Measurements from ENCODE around the gene PRG3. TPM values are rescaled to one million over a fixed set of nuclear protein-coding genes. Genes with fewer than 3 reads are reported as not detected.

PRG3 gene
- polyA plus RNA-seq, 3 donors, result not detected

DNA sequence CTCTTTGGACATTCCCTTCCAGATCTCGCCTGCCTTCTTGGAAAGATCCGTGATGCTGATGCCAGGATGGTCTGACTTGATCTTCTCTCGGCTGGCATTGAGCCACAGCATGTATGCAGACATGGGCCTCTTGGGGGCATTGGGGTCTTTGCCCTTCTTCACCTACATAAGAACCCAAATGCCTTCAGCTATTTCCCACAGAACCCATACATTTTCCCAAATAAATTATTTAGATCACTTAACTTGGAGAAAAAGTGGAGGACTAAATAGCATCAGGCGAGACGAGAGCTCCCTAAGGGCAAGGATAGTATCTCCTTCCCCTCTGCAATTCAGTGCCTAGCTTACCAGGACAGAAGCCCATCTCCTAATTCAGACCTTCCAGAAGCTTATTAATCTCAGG lies 53.2 kb downstream of the PRG3 start:
- peaks cover 0 to 5% (median 1%) of the 10 kb centered on the region in 3 donors for H3K27me3 Mint-ChIP-seq (ENCODE audit: low read depth in 3 of 3)
- peaks cover 16% of the 10 kb centered on the region for H3K4me1 Mint-ChIP-seq
- TF ChIP-seq, protein P1, sequence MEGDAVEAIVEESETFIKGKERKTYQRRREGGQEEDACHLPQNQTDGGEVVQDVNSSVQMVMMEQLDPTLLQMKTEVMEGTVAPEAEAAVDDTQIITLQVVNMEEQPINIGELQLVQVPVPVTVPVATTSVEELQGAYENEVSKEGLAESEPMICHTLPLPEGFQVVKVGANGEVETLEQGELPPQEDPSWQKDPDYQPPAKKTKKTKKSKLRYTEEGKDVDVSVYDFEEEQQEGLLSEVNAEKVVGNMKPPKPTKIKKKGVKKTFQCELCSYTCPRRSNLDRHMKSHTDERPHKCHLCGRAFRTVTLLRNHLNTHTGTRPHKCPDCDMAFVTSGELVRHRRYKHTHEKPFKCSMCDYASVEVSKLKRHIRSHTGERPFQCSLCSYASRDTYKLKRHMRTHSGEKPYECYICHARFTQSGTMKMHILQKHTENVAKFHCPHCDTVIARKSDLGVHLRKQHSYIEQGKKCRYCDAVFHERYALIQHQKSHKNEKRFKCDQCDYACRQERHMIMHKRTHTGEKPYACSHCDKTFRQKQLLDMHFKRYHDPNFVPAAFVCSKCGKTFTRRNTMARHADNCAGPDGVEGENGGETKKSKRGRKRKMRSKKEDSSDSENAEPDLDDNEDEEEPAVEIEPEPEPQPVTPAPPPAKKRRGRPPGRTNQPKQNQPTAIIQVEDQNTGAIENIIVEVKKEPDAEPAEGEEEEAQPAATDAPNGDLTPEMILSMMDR (IDR thresholded peaks at IDR 0.05), result no peak

More for the DNA sequence above, 53.2 kb downstream of the PRG3 start:
- no peak overlapping the region for H3K4me3 Mint-ChIP-seq
- no peak overlapping the region for H3K27ac Mint-ChIP-seq
- Histone ChIP-seq H2AFZ (ENCODE audit: insufficient read depth, low read depth, low read length, poor library complexity, severe bottlenecking) (no peak overlapping the region), H3K36me3 (replicated peaks in 1 of 2; ENCODE audit: control insufficient read depth in 1 of 2, insufficient read depth in 2 of 2, low read length in 2 of 2) (peaks cover 54 to 65% of the 10 kb centered on the region in 2 donors), H3K4me1 (ENCODE audit: control insufficient read depth in 1 of 2, insufficient read depth in 2 of 2, low read length in 2 of 2) (peaks cover 16 to 19% of the 10 kb centered on the region in 2 donors), H3K4me3 (replicated peaks in 1 of 3; ENCODE audit: low read depth in 2 of 3, low read length in 3 of 3) (no peak overlapping the region), H4K20me1 (ENCODE audit: insufficient read depth, low read length) (no peaks in the 10 kb centered on the region), H3K27ac (ENCODE audit: low read depth in 1 of 2, low read length in 2 of 2) (no peak overlapping the region), H3K4me2 (replicated peaks; ENCODE audit: extremely low read depth, low read length, poor library complexity, severe bottlenecking) (no peak overlapping the region), H3K9ac (ENCODE audit: insufficient read depth, low read length, poor library complexity, severe bottlenecking) (no peak overlapping the region), H3K27me3 (ENCODE audit: control insufficient read depth in 2 of 2, insufficient read depth in 2 of 2, low read length in 2 of 2) (no peaks in the 10 kb centered on the region), H3K79me2 (ENCODE audit: insufficient read depth, low read length) (peaks cover 5% of the 10 kb centered on the region), H3K9me3 (replicated peaks in 1 of 2; ENCODE audit: control insufficient read depth in 1 of 2, insufficient read depth in 1 of 2, low read length in 2 of 2) (no peaks in the 10 kb centered on the region)
- no peak for DNase-seq
- peaks cover 62 to 68% of the 10 kb centered on the region in 2 donors for H3K36me3 Mint-ChIP-seq
- H3K9me3 Mint-ChIP-seq, result no peaks in the 10 kb centered on the region
- intact Hi-C loops (cut with micrococcal nuclease), result no loop called here
- 100% methylated on average over 3 of the region's 5 CpGs for WGBS (ENCODE audit: insufficient coverage)

Other genes starting within 250 kb of the PRG3 start
- gene LRRC55, start 199.2 kb downstream of the PRG3 start, polyA plus RNA-seq, result not detected
- not detected for gene APLNR, start 143.9 kb downstream of the PRG3 start, polyA plus RNA-seq
- 1 to 10 TPM in 1 of 3 donors, under 1 TPM in 2; 0.29 to 1.2 (median 0.50) TPM for gene TNKS1BP1, start 56.2 kb downstream of the PRG3 start, polyA plus RNA-seq
- 10 to 100 TPM in 2 of 3 donors, 1 to 10 TPM in 1; 9.8 to 34.7 (median 14.7) TPM for gene SSRP1, start 45.3 kb downstream of the PRG3 start, polyA plus RNA-seq
- gene P2RX3, start 42.8 kb downstream of the PRG3 start, polyA plus RNA-seq, result not detected
- 1 to 10 TPM in 1 of 3 donors, not detected in 2; 1.1 TPM for gene PRG2, start 9.5 kb upstream of the PRG3 start, polyA plus RNA-seq
- 100 to 1,000 TPM in 2 of 3 donors, 10 to 100 TPM in 1; 82.4 to 116 (median 109) TPM for gene SLC43A3, start 46.0 kb upstream of the PRG3 start, polyA plus RNA-seq
- gene RTN4RL2, start 79.4 kb upstream of the PRG3 start, polyA plus RNA-seq, result under 1 TPM; 0.40 to 0.53 (median 0.44) TPM
- 1 to 10 TPM; 5.4 to 6.2 (median 5.8) TPM for gene SLC43A1, start 134.6 kb upstream of the PRG3 start, polyA plus RNA-seq
- 10 to 100 TPM; 30.4 to 62.1 (median 58.3) TPM for gene TIMM10, start 149.6 kb upstream of the PRG3 start, polyA plus RNA-seq
- gene SMTNL1, start 156.4 kb upstream of the PRG3 start, polyA plus RNA-seq, result not detected
- 100 to 1,000 TPM; 101 to 284 (median 268) TPM for gene UBE2L6, start 186.5 kb upstream of the PRG3 start, polyA plus RNA-seq
- 10 to 100 TPM in 1 of 3 donors, 1 to 10 TPM in 2; 7.3 to 10.8 (median 8.5) TPM for gene SERPING1, start 216.5 kb upstream of the PRG3 start, polyA plus RNA-seq

Measured in CD14-positive monocyte (primary cell).